Measurements from ENCODE around the gene OPTN. TPM values are rescaled to one million over a fixed set of nuclear protein-coding genes. Genes with fewer than 3 reads are reported as not detected.

Gene OPTN
- 22.9 TPM for polyA plus RNA-seq (2012; ENCODE audit: insufficient read length, low read depth)

DNA sequence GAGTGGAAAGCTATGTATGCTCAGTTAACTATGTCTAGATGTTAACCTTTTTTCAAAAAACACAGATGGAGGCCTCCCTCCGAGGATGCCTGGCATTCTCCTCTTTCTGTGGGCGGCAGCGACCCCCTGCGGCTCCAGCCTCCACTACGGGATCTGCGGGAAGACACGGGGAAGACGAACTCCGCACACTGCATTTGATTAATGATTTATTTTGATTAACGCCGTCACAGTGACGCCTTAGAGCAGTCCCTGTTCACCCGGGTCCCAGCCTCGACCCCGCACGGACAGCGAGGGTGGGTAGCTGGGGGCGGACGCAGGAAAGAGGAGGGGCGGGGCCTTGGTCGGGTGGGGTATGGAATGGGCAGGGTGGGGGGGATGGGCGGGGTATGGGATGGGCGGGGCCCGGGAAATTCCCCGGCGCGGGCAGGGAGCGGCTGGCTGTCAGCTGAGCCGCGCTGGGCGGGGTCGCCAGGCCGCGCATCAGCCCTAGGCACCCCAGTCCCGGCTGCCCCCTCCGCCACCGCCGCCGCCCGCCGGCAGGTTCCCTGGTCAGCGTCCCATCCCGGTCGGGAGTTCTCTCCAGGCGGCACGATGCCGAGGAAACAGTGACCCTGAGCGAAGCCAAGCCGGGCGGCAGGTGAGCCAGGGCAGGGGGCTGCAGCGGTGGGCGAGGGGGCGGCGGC, at the start of gene OPTN:
OPTN (plus strand) TSS at position 498 of the 683 bp plus-strand sequence. CDS start 8,960 bp downstream, outside the sequence.
- TF ChIP-seq SIN3A (IDR thresholded peaks at IDR 0.05; ENCODE audit: borderline replicate concordance, insufficient read depth, low read length) (no peak; the same call in 1 of the 2 replicates), FOXP2 (optimal IDR thresholded peaks at IDR 0.05; ENCODE audit: borderline replicate concordance, extremely low read depth, extremely low read length, insufficient read depth) (peak; percentile 22), POLR2AphosphoS5 (IDR thresholded peaks at IDR 0.05; ENCODE audit: low read depth, low read length) (no peak)

DNA sequence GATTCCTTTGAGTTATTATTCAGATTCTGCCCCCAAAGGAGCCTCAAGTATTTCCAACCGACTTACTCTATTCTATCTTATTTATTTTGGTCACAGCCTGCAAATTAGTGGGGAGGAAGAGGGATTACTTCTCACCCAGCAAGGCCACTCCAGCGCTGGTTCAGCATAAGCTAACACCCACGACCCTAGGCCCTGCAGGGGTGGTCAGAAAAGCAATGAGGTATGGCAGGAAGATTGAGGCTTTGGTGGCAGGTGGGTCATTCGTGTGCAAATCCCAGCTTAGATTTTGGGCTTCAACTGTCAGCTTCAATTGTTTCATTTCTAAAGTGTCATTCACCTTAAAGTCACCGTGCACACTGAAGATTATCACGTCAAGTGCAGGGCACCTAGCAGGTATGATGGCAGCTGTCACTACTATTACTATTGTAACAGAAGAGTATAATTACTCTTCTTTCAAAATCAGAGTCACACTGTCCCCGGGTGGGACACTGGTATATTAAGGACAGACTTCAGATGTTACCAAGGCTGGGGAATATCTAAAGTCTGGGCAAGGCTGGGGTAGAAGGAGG, 48.8 kb upstream of the OPTN start:
- TF ChIP-seq SIN3A (IDR thresholded peaks at IDR 0.05; ENCODE audit: borderline replicate concordance, insufficient read depth, low read length), result no peak
- no peak for TF ChIP-seq TAF1 (IDR thresholded peaks at IDR 0.05; ENCODE audit: borderline replicate concordance, insufficient read depth, low read length)
- TF ChIP-seq, protein P1, sequence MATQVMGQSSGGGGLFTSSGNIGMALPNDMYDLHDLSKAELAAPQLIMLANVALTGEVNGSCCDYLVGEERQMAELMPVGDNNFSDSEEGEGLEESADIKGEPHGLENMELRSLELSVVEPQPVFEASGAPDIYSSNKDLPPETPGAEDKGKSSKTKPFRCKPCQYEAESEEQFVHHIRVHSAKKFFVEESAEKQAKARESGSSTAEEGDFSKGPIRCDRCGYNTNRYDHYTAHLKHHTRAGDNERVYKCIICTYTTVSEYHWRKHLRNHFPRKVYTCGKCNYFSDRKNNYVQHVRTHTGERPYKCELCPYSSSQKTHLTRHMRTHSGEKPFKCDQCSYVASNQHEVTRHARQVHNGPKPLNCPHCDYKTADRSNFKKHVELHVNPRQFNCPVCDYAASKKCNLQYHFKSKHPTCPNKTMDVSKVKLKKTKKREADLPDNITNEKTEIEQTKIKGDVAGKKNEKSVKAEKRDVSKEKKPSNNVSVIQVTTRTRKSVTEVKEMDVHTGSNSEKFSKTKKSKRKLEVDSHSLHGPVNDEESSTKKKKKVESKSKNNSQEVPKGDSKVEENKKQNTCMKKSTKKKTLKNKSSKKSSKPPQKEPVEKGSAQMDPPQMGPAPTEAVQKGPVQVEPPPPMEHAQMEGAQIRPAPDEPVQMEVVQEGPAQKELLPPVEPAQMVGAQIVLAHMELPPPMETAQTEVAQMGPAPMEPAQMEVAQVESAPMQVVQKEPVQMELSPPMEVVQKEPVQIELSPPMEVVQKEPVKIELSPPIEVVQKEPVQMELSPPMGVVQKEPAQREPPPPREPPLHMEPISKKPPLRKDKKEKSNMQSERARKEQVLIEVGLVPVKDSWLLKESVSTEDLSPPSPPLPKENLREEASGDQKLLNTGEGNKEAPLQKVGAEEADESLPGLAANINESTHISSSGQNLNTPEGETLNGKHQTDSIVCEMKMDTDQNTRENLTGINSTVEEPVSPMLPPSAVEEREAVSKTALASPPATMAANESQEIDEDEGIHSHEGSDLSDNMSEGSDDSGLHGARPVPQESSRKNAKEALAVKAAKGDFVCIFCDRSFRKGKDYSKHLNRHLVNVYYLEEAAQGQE (IDR thresholded peaks at IDR 0.05; ENCODE audit: insufficient read depth in 1 of 2, low read depth in 2 of 2, low read length in 2 of 2), result no peak
- TF ChIP-seq POLR2AphosphoS5 (IDR thresholded peaks at IDR 0.05; ENCODE audit: low read depth, low read length), result no peak
- TF ChIP-seq FOXP2 (optimal IDR thresholded peaks at IDR 0.05; ENCODE audit: borderline replicate concordance, extremely low read depth, extremely low read length, insufficient read depth), result no peak

DNA sequence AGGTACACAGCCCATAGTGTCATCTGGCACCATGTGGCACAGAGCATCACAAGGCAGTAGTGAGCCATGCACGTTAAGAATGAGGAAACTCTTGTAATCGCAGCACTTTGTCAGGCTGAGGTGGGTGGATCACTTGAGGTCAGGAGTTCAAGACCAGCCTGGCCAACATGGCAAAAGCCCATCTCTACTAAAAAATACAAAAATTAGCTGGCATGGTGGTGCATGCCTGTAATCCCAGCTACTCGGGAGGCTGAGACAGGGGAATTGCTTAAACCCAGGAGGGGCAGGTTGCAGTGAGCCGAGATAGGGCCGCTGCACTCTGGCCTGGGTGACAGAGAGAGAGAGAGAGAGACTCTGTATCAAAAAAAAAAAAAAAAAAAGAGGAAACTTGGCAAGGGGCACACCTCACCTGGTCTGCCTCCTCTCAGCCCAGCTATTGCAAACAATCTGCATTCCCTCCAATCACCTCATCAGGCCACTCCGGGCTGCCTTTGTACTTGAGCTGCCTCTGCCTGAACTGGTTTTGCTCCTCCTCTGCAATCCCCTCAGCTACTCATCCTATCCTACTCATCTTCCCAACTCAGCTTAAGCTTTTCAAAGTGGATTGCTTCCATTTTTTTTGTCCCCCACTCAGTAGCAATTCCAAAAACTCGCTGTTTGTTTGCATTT, 46.0 kb upstream of the OPTN start:
- no peak for TF ChIP-seq TAF1 (IDR thresholded peaks at IDR 0.05; ENCODE audit: borderline replicate concordance, insufficient read depth, low read length)
- TF ChIP-seq SIN3A (IDR thresholded peaks at IDR 0.05; ENCODE audit: borderline replicate concordance, insufficient read depth, low read length), result no peak
- TF ChIP-seq POLR2AphosphoS5 (IDR thresholded peaks at IDR 0.05; ENCODE audit: low read depth, low read length), result no peak
- TF ChIP-seq, protein P1 (IDR thresholded peaks at IDR 0.05; ENCODE audit: insufficient read depth in 1 of 2, low read depth in 2 of 2, low read length in 2 of 2), result no peak
- no peak for TF ChIP-seq FOXP2 (optimal IDR thresholded peaks at IDR 0.05; ENCODE audit: borderline replicate concordance, extremely low read depth, extremely low read length, insufficient read depth)

DNA sequence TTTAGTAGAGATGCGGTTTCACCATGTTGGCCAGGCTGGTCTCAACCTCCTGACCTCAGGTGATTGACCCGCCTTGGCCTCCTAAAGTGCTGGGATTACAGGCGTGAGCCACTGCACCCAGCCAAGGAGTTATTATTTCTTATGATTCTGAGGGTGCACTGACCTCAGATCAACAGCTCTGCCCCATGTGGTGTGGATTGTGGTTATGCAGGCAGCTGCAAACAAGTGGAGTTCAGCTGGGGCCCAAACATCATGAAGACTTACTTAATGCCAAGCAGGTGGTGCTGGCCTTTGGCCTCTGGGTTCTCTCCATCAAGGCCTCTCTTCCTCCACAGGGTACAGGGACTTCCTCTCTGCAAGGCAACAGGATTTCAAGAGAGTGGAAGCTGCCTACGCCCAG, 45.1 kb upstream of the OPTN start:
- TF ChIP-seq TAF1 (IDR thresholded peaks at IDR 0.05; ENCODE audit: borderline replicate concordance, insufficient read depth, low read length), result no peak
- TF ChIP-seq, protein P1 (IDR thresholded peaks at IDR 0.05; ENCODE audit: insufficient read depth in 1 of 2, low read depth in 2 of 2, low read length in 2 of 2), result no peak
- TF ChIP-seq FOXP2 (optimal IDR thresholded peaks at IDR 0.05; ENCODE audit: borderline replicate concordance, extremely low read depth, extremely low read length, insufficient read depth), result no peak

DNA sequence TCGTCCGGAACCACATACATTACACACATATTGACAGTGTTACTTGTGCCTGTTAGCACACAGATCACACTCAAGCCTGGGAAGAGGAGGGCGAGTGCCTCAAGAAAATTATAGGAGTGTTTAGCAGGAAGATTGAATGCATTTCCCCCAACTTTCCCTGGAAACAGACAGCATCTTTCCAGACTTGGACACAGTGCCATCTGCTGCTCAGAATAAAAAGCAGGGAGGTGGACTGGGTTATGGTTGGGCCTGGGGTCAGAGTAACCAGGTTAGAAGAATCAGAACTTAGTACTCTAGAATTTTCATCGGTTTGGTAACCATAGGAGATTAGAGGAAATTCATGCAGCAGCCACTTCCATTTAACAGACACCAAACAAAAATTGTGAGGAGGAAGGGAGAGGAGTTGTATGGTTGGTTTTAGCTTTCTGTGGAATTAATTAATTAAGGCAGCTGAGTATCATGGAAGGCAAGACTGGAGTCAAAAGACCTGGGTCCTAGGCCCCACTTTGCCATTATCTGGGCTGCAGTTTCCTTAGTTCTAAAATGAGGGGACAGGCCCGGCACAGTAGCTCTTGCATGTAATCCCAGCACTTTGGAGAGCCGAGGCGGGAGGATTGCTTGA, 43.4 kb upstream of the OPTN start:
- TF ChIP-seq SIN3A (IDR thresholded peaks at IDR 0.05; ENCODE audit: borderline replicate concordance, insufficient read depth, low read length) (no peak), FOXP2 (optimal IDR thresholded peaks at IDR 0.05; ENCODE audit: borderline replicate concordance, extremely low read depth, extremely low read length, insufficient read depth) (no peak), POLR2AphosphoS5 (IDR thresholded peaks at IDR 0.05; ENCODE audit: low read depth, low read length) (no peak)
